Measurements from ENCODE around the gene BAAT. TPM values are rescaled to one million over a fixed set of nuclear protein-coding genes. Genes with fewer than 3 reads are reported as not detected.

The BAAT gene
- total and polyA plus RNA-seq, 9 of the 15 experiments (the other 6 are each of a cell fraction or from before 2014, with no cell fraction given), result 0.17 to 0.76 (median 0.32) TPM

DNA sequence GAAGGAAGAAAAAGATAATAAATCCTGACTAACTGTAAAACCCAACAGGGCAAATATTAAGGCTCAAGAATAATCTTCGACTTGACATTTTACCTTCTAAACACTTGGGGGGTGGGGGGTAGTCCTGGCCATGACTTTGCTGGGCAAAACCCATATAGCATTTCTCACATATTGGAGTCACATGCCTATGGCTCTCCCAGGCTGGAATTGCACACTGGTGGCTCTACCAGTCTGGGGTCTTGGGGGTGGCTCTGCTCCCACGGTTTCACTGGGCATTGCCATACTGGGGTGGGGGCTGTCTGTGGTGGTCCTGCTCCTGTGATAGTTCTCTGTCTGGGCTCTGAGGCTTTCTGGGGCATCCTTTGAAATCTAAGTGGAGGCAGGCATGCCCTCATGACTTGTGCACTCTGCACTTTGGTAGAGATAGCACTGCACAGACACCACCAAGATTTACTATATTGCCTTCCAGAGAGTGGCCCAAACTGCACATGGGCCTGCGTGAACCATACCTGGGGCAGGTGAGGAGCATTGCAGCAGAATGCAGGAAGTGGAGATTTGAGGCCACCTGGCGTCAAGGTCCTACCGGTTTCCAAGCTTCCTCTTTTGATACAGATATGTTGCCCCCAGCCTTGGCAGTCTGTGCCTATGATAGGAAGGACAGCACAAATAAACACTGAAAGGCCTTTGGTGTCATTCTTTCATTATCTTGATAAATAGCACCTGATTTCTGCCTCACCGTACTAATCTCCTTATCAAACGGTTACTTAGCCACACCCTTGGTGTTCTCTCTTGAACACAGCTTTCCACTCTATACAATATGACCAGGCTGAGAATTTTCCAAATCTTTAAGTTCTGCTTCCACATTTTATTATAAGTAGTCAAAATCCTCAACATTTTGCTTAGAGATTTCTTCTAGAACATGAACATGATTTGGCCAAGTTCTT lies 29.8 kb downstream of the BAAT start (continued):
- TF ChIP-seq, protein P1, sequence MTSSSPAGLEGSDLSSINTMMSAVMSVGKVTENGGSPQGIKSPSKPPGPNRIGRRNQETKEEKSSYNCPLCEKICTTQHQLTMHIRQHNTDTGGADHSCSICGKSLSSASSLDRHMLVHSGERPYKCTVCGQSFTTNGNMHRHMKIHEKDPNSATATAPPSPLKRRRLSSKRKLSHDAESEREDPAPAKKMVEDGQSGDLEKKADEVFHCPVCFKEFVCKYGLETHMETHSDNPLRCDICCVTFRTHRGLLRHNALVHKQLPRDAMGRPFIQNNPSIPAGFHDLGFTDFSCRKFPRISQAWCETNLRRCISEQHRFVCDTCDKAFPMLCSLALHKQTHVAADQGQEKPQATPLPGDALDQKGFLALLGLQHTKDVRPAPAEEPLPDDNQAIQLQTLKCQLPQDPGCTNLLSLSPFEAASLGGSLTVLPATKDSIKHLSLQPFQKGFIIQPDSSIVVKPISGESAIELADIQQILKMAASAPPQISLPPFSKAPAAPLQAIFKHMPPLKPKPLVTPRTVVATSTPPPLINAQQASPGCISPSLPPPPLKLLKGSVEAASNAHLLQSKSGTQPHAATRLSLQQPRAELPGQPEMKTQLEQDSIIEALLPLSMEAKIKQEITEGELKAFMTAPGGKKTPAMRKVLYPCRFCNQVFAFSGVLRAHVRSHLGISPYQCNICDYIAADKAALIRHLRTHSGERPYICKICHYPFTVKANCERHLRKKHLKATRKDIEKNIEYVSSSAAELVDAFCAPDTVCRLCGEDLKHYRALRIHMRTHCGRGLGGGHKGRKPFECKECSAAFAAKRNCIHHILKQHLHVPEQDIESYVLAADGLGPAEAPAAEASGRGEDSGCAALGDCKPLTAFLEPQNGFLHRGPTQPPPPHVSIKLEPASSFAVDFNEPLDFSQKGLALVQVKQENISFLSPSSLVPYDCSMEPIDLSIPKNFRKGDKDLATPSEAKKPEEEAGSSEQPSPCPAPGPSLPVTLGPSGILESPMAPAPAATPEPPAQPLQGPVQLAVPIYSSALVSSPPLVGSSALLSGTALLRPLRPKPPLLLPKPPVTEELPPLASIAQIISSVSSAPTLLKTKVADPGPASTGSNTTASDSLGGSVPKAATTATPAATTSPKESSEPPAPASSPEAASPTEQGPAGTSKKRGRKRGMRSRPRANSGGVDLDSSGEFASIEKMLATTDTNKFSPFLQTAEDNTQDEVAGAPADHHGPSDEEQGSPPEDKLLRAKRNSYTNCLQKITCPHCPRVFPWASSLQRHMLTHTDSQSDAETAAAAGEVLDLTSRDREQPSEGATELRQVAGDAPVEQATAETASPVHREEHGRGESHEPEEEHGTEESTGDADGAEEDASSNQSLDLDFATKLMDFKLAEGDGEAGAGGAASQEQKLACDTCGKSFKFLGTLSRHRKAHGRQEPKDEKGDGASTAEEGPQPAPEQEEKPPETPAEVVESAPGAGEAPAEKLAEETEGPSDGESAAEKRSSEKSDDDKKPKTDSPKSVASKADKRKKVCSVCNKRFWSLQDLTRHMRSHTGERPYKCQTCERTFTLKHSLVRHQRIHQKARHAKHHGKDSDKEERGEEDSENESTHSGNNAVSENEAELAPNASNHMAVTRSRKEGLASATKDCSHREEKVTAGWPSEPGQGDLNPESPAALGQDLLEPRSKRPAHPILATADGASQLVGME (CRISPR knock-in tag; IDR thresholded peaks at IDR 0.05), result no peak
- no peak for TF ChIP-seq TEAD1 (CRISPR knock-in tag; IDR thresholded peaks at IDR 0.05)
- TF ChIP-seq SREBF1 (IDR thresholded peaks at IDR 0.05; ENCODE audit: borderline replicate concordance, low read depth, low read length), result no peak
- TF ChIP-seq, protein P2, sequence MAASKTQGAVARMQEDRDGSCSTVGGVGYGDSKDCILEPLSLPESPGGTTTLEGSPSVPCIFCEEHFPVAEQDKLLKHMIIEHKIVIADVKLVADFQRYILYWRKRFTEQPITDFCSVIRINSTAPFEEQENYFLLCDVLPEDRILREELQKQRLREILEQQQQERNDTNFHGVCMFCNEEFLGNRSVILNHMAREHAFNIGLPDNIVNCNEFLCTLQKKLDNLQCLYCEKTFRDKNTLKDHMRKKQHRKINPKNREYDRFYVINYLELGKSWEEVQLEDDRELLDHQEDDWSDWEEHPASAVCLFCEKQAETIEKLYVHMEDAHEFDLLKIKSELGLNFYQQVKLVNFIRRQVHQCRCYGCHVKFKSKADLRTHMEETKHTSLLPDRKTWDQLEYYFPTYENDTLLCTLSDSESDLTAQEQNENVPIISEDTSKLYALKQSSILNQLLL (CRISPR knock-in tag; IDR thresholded peaks at IDR 0.05; ENCODE audit: borderline replicate concordance), result no peak
- no peak for TF ChIP-seq CHD4 (IDR thresholded peaks at IDR 0.05; ENCODE audit: insufficient read depth, insufficient replicate concordance, low read depth, low read length, poor library complexity, severe bottlenecking)
- TF ChIP-seq MED1 (CRISPR knock-in tag; IDR thresholded peaks at IDR 0.05; ENCODE audit: borderline replicate concordance), result no peak
- TF ChIP-seq SNRNP70 (optimal IDR thresholded peaks at IDR 0.05; ENCODE audit: low read depth, low read length), result no peak

All from K562 (cell line).